HG03280 (cell line): ENCODE measurements around the gene RGS19.

Source experiments
- ATAC-seq: cut with Tn5 transposase; IDR thresholded peaks from one replicate; pipeline ENCODE4 v1.9.1; 2021; ENCODE audit warnings: mild to moderate bottlenecking, moderate library complexity; ENCODE audit not compliant: unreplicated experiment

RGS19 gene

GRCh38 chr20:64037498-64038213 lies 41.7 kb downstream of the RGS19 start:
- ATAC-seq: no peak

DNA sequence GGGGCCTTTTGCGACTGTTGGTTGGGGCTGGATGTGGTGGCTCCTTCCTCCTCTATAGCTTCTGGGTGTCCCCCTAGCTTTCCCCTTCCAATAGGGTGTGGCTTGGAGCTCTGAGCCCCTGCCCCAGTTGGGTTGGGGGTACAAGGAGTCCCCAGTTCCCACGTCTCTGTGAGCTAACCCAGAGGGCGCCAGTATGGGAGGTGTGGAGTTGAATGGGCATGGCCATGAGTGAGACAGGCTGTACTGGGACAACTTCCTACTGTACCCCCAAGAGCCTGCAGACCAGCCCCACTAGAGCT lies 42.2 kb downstream of the RGS19 start:
- no peak for ATAC-seq

DNA sequence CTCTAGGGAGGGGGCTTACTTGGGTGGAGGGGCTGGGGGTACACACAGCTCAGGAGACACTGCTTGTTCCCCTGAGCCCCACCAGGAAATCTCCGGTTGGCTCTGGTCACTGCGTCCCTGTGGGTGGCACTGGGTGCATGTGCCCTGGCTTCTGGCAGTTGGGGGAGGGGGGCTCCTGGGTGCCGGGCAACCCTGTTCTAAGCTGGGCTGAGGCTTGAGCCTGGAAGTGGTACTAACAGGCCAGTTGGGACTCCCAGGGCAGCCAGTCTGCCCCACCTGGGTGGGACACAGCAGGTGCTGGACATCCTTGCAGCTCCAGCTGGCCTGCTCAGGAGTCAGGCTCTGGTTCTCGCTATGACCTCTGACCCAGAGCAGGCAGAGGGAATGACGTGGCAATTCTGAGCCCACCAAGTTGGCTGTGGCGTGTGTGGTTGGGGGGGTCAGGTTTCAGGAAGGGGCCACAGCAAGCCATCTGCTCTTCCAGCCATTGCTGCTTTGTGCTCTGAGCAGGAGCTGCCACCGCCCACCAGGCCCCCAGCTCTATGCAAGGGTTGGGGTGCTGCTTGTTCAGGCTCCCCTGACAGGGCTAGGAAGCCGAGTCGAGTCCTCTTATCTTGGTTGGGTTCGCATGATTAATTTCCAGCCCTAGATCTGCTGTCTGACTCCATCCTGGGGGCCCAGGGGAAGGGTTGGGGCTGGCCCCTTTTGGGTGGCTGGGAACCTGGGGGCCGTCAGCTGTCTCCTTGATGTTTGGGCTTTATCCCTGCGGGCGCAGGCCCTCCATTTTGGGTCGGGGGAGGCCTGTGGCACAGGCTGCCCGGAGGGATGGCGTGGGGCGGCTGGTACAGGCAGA lies 42.7 kb downstream of the RGS19 start:
- no peak for ATAC-seq

GRCh38 chr20:64035933-64036345 lies 43.4 kb downstream of the RGS19 start, which contains the start of gene C20orf204:
Gene C20orf204, plus strand, starts transcription at chr20:64036182. Its CDS starts 142 bp downstream, at chr20:64036324.
- ATAC-seq: no peak

GRCh38 chr20:64035066-64035932 lies 44.0 kb downstream of the RGS19 start:
- no peak for ATAC-seq

DNA sequence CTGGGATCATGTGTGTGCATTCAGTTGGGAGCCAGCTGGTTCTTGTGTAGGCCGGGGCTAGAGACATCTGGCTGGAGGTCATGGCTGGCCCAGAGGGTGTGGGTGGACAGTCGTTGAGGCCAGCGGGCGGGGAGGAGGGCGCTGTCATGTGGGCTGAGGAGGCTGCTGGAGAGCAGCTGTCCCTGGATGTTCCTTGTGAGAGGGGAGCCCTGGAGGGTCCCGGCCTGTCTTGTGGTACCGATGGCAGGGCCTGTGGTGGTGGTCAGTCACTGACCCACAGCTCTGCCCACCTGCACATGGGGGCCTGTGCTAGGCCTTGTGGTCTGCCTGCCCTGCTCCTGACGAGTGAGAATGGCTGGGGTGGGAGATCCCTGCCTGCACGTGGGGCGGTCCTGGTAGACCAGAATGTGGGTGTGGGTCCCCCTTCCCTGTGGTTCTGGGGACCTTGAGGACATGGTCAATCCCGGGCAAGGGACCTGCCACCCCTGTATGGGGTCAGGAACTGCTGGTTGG lies 45.3 kb downstream of the RGS19 start:
- ATAC-seq: no peak

- no peak for ATAC-seq
These were observed 46.4 kb downstream of the RGS19 start for GRCh38 chr20:64032706-64033624.

DNA sequence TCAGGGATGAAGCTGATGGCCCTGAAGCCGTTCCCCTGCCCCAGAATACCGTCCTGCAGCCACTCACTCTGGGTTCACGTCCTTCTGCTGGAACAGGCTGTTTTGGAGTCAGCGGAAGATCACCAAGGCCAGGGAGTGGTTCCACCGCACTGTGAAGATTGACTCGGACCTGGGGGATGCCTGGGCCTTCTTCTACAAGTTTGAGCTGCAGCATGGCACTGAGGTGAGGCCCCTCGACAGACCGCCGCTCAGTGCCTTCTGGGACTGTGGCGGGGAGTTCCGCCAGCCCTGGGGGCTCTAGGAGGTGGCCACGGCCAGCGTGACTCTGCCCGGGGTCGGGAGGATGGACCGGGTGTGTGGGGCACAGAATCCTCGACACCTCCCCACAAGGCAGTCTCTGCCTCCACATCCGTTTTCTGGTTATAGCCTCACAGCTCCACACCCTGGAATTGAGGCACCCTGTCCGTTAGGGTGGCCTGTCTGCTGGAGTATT lies 47.5 kb downstream of the RGS19 start:
- no peak for ATAC-seq

DNA sequence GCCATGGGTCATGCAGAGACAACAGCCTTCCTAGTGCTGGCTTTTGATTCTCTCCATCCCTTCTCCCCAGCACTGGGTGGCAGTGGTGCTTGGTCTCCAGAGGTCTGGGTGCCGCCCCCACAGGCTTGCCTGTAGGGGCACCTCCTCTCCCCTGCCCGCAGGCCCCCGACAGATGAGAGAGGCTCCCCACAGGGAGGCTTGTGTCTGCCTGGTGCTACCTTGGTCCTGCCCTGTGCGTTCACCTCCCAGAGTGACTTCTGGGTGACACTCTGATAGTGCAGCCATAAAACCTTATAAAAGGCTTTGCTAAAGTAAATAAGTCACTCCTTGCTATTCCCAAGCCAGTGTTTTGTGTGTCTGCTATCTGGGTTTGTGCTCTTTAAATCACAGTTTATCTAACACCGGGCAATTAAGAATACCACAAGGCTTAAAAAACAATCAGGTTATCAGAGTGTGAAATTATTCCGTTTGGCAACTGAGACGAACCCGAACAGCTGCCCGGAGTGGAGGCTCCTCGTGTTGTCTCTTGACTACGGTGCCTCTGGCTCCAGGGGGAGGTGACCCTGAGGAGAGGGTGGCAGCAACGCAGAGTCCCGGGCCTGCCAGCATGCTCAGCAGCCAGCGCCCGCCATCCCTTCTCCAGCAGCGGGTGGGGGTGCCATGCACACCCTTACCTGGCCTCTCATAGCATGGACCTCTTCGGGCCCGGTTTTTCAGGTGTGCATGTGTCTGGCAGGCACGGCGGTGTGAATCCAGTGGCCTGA lies 48.8 kb downstream of the RGS19 start:
- no peak for ATAC-seq

DNA sequence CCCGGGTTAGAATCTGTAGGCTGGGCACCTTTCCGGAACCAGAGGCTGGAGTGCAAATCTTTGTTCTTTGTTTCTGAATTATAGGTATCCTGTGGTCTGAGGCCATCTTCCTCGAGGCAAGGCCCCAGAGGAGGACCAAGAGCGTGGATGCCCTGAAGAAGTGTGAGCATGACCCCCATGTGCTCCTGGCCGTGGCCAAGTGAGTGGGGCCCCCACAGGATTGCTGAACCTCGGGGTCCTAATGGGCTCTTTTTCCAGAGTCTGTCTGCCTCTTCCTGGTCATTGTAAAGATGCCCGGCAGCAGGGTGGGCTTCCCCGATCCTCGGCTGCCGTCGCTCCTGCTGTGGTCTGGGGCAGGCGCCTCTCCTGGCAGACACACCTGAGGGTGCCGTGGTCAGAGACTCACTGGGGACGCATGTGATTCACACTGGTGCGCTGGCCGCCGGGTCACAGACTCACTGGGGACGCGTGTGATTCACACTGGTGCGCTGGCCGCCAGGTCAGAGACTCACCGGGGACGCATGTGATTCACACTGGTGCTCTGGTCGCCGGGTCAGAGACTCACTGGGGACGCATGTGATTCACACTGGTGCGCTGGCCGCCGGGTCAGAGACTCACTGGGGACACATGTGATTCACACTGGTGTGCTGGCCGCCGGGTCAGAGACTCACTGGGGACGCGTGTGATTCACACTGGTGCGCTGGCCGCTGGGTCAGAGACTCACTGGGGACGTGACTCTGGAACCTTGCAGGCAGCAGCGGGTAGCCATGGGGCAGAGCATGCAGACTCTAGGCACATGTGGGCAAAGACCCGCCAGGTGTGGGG lies 49.8 kb downstream of the RGS19 start:
- ATAC-seq: no peak

GRCh38 chr20:64027981-64028685 lies 51.2 kb downstream of the RGS19 start:
- no peak for ATAC-seq

GRCh38 chr20:64025826-64026412 lies 53.4 kb downstream of the RGS19 start:
- ATAC-seq: no peak

DNA sequence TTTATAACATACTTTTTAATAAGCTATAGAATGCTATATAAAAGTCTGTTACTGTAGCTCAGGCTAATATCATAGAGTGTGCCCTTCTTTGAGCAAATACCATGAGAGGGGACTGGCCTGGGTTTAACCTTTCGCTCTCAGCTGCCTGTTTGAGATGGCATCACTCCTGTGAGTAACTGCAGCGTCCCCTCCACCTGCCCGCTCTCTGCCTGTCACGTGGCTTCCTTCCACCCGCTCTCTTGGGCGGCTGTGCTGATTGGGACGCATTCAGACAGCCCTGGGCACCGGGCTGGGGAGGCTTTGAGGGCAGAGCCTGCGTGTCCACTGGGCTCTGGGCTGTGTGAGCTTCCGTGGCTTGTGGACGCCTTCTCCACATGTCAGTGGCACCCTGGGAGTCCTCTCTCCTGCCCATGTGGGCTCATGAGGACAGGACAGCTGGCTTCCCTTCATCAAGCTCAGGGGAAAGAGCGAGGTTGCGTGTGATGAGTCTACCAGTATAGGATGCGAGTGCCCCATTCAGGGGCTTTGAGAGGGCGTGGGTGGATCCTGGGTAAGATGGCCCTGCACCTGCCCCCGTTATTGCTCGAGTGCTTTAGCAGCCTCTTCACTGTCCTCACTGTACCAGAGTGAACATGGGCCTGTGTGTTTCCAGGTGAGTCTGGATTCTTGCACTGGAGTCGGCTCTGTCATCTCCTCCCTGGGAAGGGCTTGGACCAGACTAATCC lies 54.1 kb downstream of the RGS19 start:
- ATAC-seq: no peak

DNA sequence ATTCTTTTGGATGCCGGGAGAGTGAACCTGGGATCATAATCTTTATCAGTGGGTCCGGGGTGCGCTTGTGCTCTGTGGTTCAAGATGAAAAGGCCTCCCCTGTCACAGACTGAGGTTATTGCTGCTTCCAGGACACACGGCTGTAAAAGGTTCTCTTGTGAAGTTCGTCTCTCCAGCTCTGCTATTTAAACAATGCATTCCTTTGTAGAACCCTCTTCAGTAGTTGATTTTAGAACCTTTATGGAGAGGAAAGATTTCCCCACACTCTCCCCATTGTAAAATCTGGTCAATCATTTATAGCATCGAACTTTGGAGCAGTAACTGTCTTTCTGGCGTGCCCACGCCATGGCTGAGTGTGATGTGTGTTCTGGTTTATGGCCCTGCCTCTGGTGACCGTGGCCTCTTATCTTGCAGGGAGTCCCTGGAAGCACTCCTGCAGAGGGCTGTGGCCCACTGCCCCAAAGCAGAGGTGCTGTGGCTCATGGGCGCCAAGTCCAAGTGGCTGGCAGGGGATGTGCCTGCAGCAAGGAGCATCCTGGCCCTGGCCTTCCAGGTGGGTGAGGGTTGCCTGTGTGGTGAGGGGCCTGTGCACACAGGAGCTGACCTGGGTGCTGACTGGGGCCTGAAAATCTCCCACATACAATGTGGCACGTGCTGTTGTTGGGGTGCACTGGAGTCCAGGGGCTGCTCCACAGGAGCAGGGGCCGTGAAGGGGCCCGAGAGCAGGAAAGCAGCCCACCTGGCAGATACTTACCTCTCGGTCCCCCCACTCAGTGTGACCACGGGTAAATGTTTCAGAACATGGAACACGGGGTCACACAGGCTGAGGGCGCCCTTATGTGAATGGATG lies 55.0 kb downstream of the RGS19 start:
- ATAC-seq: no peak

DNA sequence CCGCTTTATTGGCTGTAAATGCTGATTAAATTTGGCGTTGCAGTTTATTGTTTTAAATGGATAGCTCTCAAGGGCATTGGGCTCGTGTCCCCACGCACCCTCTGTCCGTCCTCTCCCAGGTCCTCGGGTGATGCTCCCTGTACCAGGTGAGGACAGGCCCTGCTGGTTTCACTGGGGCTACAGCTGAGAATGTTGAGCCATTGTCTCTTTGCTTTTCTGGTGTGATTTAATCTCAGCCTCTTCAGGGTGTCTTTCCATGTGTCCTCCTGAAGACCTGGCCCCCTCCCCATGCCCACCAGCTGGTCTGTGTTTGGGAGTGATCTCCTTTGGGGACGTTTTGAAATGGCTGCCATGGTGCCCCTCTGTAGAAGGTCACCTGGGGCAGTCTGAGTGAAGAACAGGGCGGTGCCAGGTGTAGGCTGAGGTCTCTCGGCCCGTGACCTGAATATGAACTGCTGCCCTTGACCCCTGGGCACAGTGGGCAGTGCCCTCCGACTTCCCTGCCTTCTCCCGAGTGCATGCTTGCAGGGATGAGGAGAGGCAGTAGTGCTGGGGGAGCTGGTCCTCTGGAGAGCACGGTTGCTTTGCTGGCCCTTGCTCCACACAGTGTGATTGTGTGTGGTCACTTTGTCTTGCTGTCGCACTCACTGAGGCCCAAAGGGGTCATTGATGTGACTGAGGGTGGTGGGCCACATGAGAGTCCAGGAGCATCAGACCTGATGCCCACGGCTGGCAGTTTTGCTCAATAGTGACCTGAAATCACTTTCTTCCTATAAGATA lies 55.8 kb downstream of the RGS19 start:
- ATAC-seq: no peak
